ENCODE results near the gene OTP. TPM values are rescaled to one million over a fixed set of nuclear protein-coding genes. Genes with fewer than 3 reads are reported as not detected.

The OTP gene
- total and polyA plus RNA-seq, 2 donors (not counting 1 experiment from before 2014, with no cell fraction given): 0.03 TPM; not detected in 1

GRCh38 chr5:77645995-77646639, 7.6 kb upstream of the OTP start:
- Mint-ChIP-seq H3K27ac (no peak overlapping the region), H3K4me1 (peaks cover 16% of the 10 kb centered on the region), H3K9me3 (ENCODE audit: insufficient read depth) (peaks cover 5% of the 10 kb centered on the region), H3K4me3 (peak overlapping the region; percentile 69), H3K27me3 (peaks cover 82% of the 10 kb centered on the region)
- TF ChIP-seq, protein P1, sequence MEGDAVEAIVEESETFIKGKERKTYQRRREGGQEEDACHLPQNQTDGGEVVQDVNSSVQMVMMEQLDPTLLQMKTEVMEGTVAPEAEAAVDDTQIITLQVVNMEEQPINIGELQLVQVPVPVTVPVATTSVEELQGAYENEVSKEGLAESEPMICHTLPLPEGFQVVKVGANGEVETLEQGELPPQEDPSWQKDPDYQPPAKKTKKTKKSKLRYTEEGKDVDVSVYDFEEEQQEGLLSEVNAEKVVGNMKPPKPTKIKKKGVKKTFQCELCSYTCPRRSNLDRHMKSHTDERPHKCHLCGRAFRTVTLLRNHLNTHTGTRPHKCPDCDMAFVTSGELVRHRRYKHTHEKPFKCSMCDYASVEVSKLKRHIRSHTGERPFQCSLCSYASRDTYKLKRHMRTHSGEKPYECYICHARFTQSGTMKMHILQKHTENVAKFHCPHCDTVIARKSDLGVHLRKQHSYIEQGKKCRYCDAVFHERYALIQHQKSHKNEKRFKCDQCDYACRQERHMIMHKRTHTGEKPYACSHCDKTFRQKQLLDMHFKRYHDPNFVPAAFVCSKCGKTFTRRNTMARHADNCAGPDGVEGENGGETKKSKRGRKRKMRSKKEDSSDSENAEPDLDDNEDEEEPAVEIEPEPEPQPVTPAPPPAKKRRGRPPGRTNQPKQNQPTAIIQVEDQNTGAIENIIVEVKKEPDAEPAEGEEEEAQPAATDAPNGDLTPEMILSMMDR (IDR thresholded peaks at IDR 0.05): no peak
- TF ChIP-seq EZH2 (IDR thresholded peaks at IDR 0.05; ENCODE audit: borderline replicate concordance, insufficient read depth, low read depth, low read length, poor library complexity, severe bottlenecking): no peak
- Histone ChIP-seq H3K4me2 (replicated peaks; ENCODE audit: low read depth, low read length, poor library complexity, severe bottlenecking) (peak overlapping the region; percentile 83), H2AFZ (ENCODE audit: insufficient read depth, low read depth, low read length, poor library complexity, severe bottlenecking) (peak overlapping the region; percentile 62), H3K27me3 (replicated peaks in 1 of 4; ENCODE audit: control extremely low read depth in 1 of 4, control insufficient read depth in 3 of 4, insufficient read depth in 4 of 4, low read length in 3 of 4) (peaks cover 2 to 85% (median 61%) of the 10 kb centered on the region in 4 experiments), H3K27ac (ENCODE audit: low read length in 2 of 2) (no peak overlapping the region), H3K9ac (ENCODE audit: low read length) (no peak overlapping the region), H4K20me1 (ENCODE audit: control insufficient read depth, insufficient read depth, low read length, poor library complexity, severe bottlenecking) (no peaks in the 10 kb centered on the region), H3K4me3 (ENCODE audit: control extremely low read depth in 1 of 5, extremely low read depth in 1 of 5, insufficient read depth in 1 of 5, low read depth in 2 of 5, low read length in 4 of 5) (peak overlapping the region in 1 of 5 experiments; percentile 20), H3K79me2 (ENCODE audit: control insufficient read depth, insufficient read depth, low read length) (no peaks in the 10 kb centered on the region), H3K9me3 (ENCODE audit: control extremely low read depth in 1 of 3, control insufficient read depth in 2 of 3, insufficient read depth in 1 of 3, low read length in 2 of 3) (peaks cover 0 to 34% (median 12%) of the 10 kb centered on the region in 3 donors), H3K4me1 (ENCODE audit: control insufficient read depth in 2 of 2, insufficient read depth in 2 of 2, low read length in 2 of 2) (peaks cover 22 to 43% of the 10 kb centered on the region in 2 donors), H3K36me3 (replicated peaks in 1 of 2; ENCODE audit: control extremely low read depth in 1 of 2, control insufficient read depth in 1 of 2, extremely low read depth in 1 of 2, insufficient read depth in 2 of 2, low read length in 1 of 2) (no peaks in the 10 kb centered on the region)
- ChIA-PET CTCF (interaction anchor here (0.7 to 1.7 kb wide), 5 partner anchors 9 to 623 kb away, joined by 3 to 4 read pairs (median 4); no protein-coding TSS in a partner anchor), POLR2A (interaction anchor here (0.6 kb wide), 1 partner anchor 207 kb away, joined by 4 read pairs; no protein-coding TSS in a partner anchor)
- DNase-seq: no peak
- ATAC-seq (ENCODE audit: low read depth): no peak
- intact Hi-C loops (cut with micrococcal nuclease): loop anchor here (2.0 to 10.0 kb wide), 4 partner anchors 15 to 619 kb away; no protein-coding TSS in a partner anchor
- 58% methylated on average over 8 of the region's 11 CpGs for WGBS (ENCODE audit: insufficient coverage)
